ENCODE data around the gene ABCC4. TPM values are rescaled to one million over a fixed set of nuclear protein-coding genes. Genes with fewer than 3 reads are reported as not detected.
A peak's percentile ranks its signal among the peaks of the same experiment; 100 is the strongest.

Gene ABCC4
- total RNA-seq, 1 donor from 2014 or later, result 19.0 TPM

DNA sequence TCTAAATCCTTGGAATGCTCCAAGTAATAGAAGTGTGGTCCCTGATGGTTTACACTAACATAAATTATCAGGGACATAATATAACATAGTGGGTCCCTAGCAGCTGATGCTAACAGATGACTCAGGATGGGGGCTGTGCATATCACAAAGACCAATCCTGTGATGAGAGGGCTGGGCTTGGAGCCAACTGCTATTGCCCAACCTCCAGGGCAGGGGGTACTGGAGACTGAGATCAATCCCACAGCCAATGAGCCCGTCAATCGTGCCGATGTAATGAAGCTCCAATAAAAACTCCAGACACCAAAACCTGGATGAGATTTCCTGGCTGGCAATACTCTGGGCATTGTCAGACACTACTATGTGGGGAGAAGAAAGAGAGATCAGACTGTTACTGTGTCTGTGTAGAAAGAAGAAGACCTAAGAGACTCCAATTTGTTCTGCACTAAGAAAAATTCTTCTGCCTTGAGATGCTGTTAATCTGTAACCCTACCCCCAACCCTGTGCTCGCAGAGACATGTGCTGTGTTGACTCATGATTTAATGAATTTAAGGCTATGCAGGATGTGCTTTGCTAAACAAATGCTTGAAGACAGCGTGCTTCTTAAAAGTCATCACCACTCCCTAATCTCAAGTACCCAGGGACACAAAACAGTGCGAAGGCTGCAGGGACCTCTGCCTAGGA is 33.4 kb downstream of the ABCC4 start:
- H3K4me1 Mint-ChIP-seq (ENCODE audit: unreplicated experiment), result peaks cover 13% of the 10 kb centered on the region
- DNase-seq (ENCODE audit: low spot score), result no peak
- H3K9me3 Mint-ChIP-seq (ENCODE audit: unreplicated experiment), result no peaks in the 10 kb centered on the region
- TF ChIP-seq, protein P1, sequence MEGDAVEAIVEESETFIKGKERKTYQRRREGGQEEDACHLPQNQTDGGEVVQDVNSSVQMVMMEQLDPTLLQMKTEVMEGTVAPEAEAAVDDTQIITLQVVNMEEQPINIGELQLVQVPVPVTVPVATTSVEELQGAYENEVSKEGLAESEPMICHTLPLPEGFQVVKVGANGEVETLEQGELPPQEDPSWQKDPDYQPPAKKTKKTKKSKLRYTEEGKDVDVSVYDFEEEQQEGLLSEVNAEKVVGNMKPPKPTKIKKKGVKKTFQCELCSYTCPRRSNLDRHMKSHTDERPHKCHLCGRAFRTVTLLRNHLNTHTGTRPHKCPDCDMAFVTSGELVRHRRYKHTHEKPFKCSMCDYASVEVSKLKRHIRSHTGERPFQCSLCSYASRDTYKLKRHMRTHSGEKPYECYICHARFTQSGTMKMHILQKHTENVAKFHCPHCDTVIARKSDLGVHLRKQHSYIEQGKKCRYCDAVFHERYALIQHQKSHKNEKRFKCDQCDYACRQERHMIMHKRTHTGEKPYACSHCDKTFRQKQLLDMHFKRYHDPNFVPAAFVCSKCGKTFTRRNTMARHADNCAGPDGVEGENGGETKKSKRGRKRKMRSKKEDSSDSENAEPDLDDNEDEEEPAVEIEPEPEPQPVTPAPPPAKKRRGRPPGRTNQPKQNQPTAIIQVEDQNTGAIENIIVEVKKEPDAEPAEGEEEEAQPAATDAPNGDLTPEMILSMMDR (IDR thresholded peaks at IDR 0.05; ENCODE audit: unreplicated experiment), result no peak
- H3K27ac Mint-ChIP-seq (ENCODE audit: unreplicated experiment), result no peak overlapping the region
- H3K27me3 Mint-ChIP-seq (ENCODE audit: unreplicated experiment), result peaks cover 8% of the 10 kb centered on the region
- peaks cover 22% of the 10 kb centered on the region for H3K36me3 Mint-ChIP-seq (ENCODE audit: low read depth, unreplicated experiment)
- peak overlapping the region; percentile 47 for H3K4me3 Mint-ChIP-seq (ENCODE audit: unreplicated experiment)

DNA sequence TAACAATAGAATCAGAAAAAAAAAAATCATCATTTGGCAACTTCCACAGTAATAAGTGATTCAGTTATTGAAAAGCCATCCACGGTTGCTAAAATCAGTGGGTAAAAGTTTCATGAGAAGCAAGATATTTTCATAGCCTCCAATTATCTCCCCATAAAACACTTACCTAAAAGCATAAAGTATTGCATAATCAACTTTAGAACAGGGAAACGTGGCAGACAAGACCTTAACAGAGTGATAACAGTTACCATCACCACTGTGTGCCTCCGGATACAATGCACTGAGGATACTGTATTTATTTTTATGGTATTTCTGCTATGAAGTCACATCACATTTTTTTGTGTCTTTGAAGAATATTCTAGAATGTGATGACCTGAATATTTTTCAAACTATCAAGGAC is 37.0 kb downstream of the ABCC4 start:
- TF ChIP-seq, protein P1 (IDR thresholded peaks at IDR 0.05; ENCODE audit: unreplicated experiment), result no peak
- peaks cover 8% of the 10 kb centered on the region for H3K27me3 Mint-ChIP-seq (ENCODE audit: unreplicated experiment)
- H3K27ac Mint-ChIP-seq (ENCODE audit: unreplicated experiment), result no peak overlapping the region
- H3K4me3 Mint-ChIP-seq (ENCODE audit: unreplicated experiment), result no peak overlapping the region
- peaks cover 22% of the 10 kb centered on the region for H3K36me3 Mint-ChIP-seq (ENCODE audit: low read depth, unreplicated experiment)
- no peak for DNase-seq (ENCODE audit: low spot score)
- no peaks in the 10 kb centered on the region for H3K9me3 Mint-ChIP-seq (ENCODE audit: unreplicated experiment)
- H3K4me1 Mint-ChIP-seq (ENCODE audit: unreplicated experiment), result no peaks in the 10 kb centered on the region

DNA sequence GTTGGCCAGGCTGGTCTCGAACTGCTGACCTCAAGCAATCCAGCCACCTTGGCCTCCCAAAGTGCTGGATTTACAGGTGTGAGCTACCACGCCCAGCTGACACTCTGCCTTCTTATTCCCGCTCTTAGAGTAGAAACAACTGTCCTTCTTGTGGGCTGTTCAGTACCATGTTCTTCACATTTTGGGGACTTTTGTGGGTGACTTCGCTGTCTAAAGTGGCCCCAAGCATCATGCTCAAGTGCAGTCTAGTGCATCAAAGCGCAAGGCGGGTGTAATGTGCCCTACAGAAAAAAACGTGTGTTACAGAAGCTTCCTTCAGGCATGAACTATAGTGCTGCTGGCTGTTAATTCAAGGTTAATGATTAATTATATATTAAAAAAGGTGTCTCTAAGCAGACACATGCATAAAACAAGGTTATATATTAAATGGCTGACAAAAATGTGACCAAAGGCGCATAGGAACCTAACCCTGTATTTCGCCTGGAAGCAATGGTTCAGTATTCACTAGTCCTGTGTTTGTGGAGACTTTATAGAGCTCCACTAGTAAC is 38.3 kb downstream of the ABCC4 start:
- H3K4me1 Mint-ChIP-seq (ENCODE audit: unreplicated experiment), result no peaks in the 10 kb centered on the region
- no peak overlapping the region for H3K4me3 Mint-ChIP-seq (ENCODE audit: unreplicated experiment)
- peaks cover 24% of the 10 kb centered on the region for H3K36me3 Mint-ChIP-seq (ENCODE audit: low read depth, unreplicated experiment)
- H3K27me3 Mint-ChIP-seq (ENCODE audit: unreplicated experiment), result peaks cover 8% of the 10 kb centered on the region
- no peaks in the 10 kb centered on the region for H3K9me3 Mint-ChIP-seq (ENCODE audit: unreplicated experiment)
- TF ChIP-seq, protein P1 (IDR thresholded peaks at IDR 0.05; ENCODE audit: unreplicated experiment), result no peak
- DNase-seq (ENCODE audit: low spot score), result no peak
- H3K27ac Mint-ChIP-seq (ENCODE audit: unreplicated experiment), result no peak overlapping the region

DNA sequence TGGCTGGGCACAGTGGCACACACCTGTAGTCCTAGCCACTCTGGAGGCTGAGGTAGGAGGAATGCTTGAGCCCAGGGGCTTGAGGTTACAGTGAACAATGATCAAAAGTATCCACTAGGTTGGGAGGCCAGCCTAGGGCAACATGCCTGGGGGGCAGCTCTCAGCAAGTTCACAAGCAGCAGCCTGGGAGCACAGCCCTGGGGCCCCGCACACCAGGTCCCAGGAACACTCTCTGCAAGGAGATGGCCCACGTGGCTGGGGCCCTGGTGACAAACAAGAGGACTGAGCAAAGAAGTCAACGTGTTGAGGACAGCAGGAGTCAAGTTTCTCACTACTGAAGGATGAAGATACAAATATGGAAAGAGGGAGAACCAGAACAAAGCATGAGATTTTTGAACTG is 39.3 kb downstream of the ABCC4 start:
- Mint-ChIP-seq H3K9me3 (ENCODE audit: unreplicated experiment) (no peaks in the 10 kb centered on the region), H3K27me3 (ENCODE audit: unreplicated experiment) (peaks cover 3% of the 10 kb centered on the region), H3K4me1 (ENCODE audit: unreplicated experiment) (no peaks in the 10 kb centered on the region), H3K27ac (ENCODE audit: unreplicated experiment) (no peak overlapping the region), H3K4me3 (ENCODE audit: unreplicated experiment) (no peak overlapping the region), H3K36me3 (ENCODE audit: low read depth, unreplicated experiment) (peaks cover 15% of the 10 kb centered on the region)
- DNase-seq (ENCODE audit: low spot score), result no peak
- TF ChIP-seq, protein P1 (IDR thresholded peaks at IDR 0.05; ENCODE audit: unreplicated experiment), result no peak

DNA sequence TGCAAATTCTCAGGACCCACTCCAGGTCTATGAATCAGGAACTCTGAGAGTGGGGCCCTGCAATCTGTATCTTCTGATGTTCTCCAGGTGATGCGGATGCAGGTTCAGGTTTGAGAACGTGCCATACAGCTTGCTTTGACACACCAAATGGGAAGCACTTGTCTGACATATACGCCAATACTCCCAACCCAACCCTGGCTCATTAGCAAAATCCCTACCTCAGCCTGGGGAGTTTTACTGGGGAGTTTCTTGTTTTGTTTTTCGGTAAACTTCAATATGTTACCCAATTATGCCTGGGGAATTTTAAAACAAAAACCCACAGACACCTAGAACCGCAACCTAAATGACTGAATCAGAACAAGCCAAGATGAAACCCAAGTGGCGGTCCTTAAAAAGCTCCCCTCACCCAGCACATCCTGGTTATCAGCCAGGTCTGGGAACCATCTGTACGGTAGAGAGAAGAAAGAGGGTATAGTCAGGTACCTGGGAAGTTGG is 41.2 kb downstream of the ABCC4 start:
- TF ChIP-seq, protein P1 (IDR thresholded peaks at IDR 0.05; ENCODE audit: unreplicated experiment), result no peak
- peaks cover 5% of the 10 kb centered on the region for H3K36me3 Mint-ChIP-seq (ENCODE audit: low read depth, unreplicated experiment)
- no peak overlapping the region for H3K27ac Mint-ChIP-seq (ENCODE audit: unreplicated experiment)
- no peak for DNase-seq (ENCODE audit: low spot score)
- H3K4me3 Mint-ChIP-seq (ENCODE audit: unreplicated experiment), result no peak overlapping the region
- no peaks in the 10 kb centered on the region for H3K27me3 Mint-ChIP-seq (ENCODE audit: unreplicated experiment)
- no peaks in the 10 kb centered on the region for H3K9me3 Mint-ChIP-seq (ENCODE audit: unreplicated experiment)
- H3K4me1 Mint-ChIP-seq (ENCODE audit: unreplicated experiment), result no peaks in the 10 kb centered on the region

Measured in endothelial cell (in vitro differentiated cells).